CD14-positive monocyte (primary cell): ENCODE measurements around the gene ISOC1. TPM values are rescaled to one million over a fixed set of nuclear protein-coding genes. Genes with fewer than 3 reads are reported as not detected.

Experiments used
- DNase-seq, 3 donors: peaks; one replicate each; pipeline ENCODE4 v3.0.0-alpha.2; 2011 to 2022
- H2AFZ ChIP-seq: 2 replicates; pipeline ENCODE4 v1.6.0; 2012; ENCODE audit warnings: mild to moderate bottlenecking, low read depth, low read length, inconsistent platforms; ENCODE audit not compliant: insufficient read depth, poor library complexity, severe bottlenecking
- H3K27ac ChIP-seq, 2 donors: 1 replicate in 1 of 2; 2 replicates in 1 of 2; pipeline ENCODE4 v1.5.1; 2012 to 2013; ENCODE audit warnings: low read length in 2 of 2, control low read depth in 1 of 2, inconsistent platforms in 1 of 2, low read depth in 1 of 2, mild to moderate bottlenecking in 1 of 2
- H3K27me3 ChIP-seq, 2 donors: one replicate each; pipeline versions ENCODE4 v1.6.0 to v1.6.1; 2011 to 2013; ENCODE audit warnings: low read length in 2 of 2; ENCODE audit not compliant: control insufficient read depth in 2 of 2, insufficient read depth in 2 of 2
- H3K36me3 ChIP-seq, 2 donors: replicated peaks in 1 of 2; 1 replicate in 1 of 2; 2 replicates in 1 of 2; pipeline versions ENCODE4 v1.5.1 to v1.6.1; 2012 to 2013; ENCODE audit warnings: low read length in 2 of 2, control low read depth in 1 of 2, inconsistent platforms in 1 of 2, mild to moderate bottlenecking in 1 of 2; ENCODE audit not compliant: insufficient read depth in 2 of 2, control insufficient read depth in 1 of 2
- H3K4me1 ChIP-seq, 2 donors: 1 replicate in 1 of 2; 2 replicates in 1 of 2; pipeline versions ENCODE4 v1.5.1 to v1.6.1; 2012 to 2013; ENCODE audit warnings: low read length in 2 of 2, control low read depth in 1 of 2, inconsistent platforms in 1 of 2, mild to moderate bottlenecking in 1 of 2, moderate library complexity in 1 of 2; ENCODE audit not compliant: insufficient read depth in 2 of 2, control insufficient read depth in 1 of 2
- H3K4me2 ChIP-seq: replicated peaks from 2 replicates; pipeline ENCODE3; 2012; ENCODE audit warnings: low read length, moderate library complexity, mild to moderate bottlenecking; ENCODE audit not compliant: poor library complexity, severe bottlenecking; ENCODE audit errors: extremely low read depth
- H3K4me3 ChIP-seq, 3 experiments: fragments of 200-600 bp in 1 of 3; sonication (generic) in 1 of 3; replicated peaks in 1 of 3; 1 replicate in 2 of 3; 2 replicates in 1 of 3; pipeline ENCODE4 v1.5.1; 2011 to 2013; ENCODE audit warnings: low read length in 3 of 3, mild to moderate bottlenecking in 3 of 3, control low read depth in 2 of 3, low read depth in 2 of 3, inconsistent platforms in 1 of 3, moderate library complexity in 1 of 3
- H3K79me2 ChIP-seq: 2 replicates; pipeline ENCODE4 v1.6.0; 2012; ENCODE audit warnings: mild to moderate bottlenecking, control low read depth, inconsistent platforms, low read length, moderate library complexity; ENCODE audit not compliant: insufficient read depth
- H3K9ac ChIP-seq: 2 replicates; pipeline ENCODE4 v1.6.0; 2017; ENCODE audit warnings: low read length, mild to moderate bottlenecking; ENCODE audit not compliant: insufficient read depth, poor library complexity, severe bottlenecking
- H3K9me3 ChIP-seq, 2 donors: replicated peaks in 1 of 2; 1 replicate in 1 of 2; 2 replicates in 1 of 2; pipeline versions ENCODE4 v1.5.1 to v1.6.1; 2012 to 2013; ENCODE audit warnings: low read length in 2 of 2, control low read depth in 1 of 2; ENCODE audit not compliant: control insufficient read depth in 1 of 2, insufficient read depth in 1 of 2
- H4K20me1 ChIP-seq: 2 replicates; pipeline ENCODE4 v1.6.0; 2012; ENCODE audit warnings: mild to moderate bottlenecking, low read length, control low read depth, moderate library complexity; ENCODE audit not compliant: insufficient read depth
- H3K27ac Mint-ChIP-seq, 7 donors: one replicate each; pipeline ENCODE4 v1.8.0; 2020; ENCODE audit warnings: mild to moderate bottlenecking in 7 of 7, mixed read lengths in 7 of 7, moderate library complexity in 6 of 7, inconsistent platforms in 2 of 7
- H3K27me3 Mint-ChIP-seq, 3 donors: one replicate each; pipeline ENCODE4 v1.8.0; 2021 to 2022; ENCODE audit warnings: low read depth in 3 of 3, mild to moderate bottlenecking in 3 of 3, mixed read lengths in 3 of 3, moderate library complexity in 3 of 3, inconsistent platforms in 1 of 3
- H3K36me3 Mint-ChIP-seq, 2 donors: one replicate each; pipeline ENCODE4 v1.8.0; 2020; ENCODE audit warnings: mixed read lengths in 2 of 2, inconsistent platforms in 1 of 2, mild to moderate bottlenecking in 1 of 2
- H3K4me1 Mint-ChIP-seq: one replicate; pipeline ENCODE4 v1.8.0; 2020; ENCODE audit warnings: mild to moderate bottlenecking, mixed read lengths
- H3K4me3 Mint-ChIP-seq, 2 donors: one replicate each; pipeline ENCODE4 v1.8.0; 2020; ENCODE audit warnings: mild to moderate bottlenecking in 2 of 2, mixed read lengths in 2 of 2, moderate library complexity in 1 of 2
- H3K9me3 Mint-ChIP-seq, 7 donors: one replicate each; pipeline ENCODE4 v1.8.0; 2020 to 2022; ENCODE audit warnings: mixed read lengths in 7 of 7, mild to moderate bottlenecking in 6 of 7, moderate library complexity in 6 of 7, inconsistent platforms in 2 of 7
- WGBS: methylation state at CpG from one replicate; pipeline ENCODE4 v1.1.5; 2013; ENCODE audit warnings: missing lambda C conversion rate; ENCODE audit not compliant: insufficient coverage; 5-methylcytosine and 5-hydroxymethylcytosine counted together
- intact Hi-C, 2 donors: fragments of 100-400 bp; cut with micrococcal nuclease; formaldehyde crosslinking; loops; one replicate each; pipeline versions ENCODE4 v1.15.0 to v1.15.1; 2023
- polyA plus RNA-seq, 3 donors: library from polyadenylated mRNA; depleted of rRNA in 1 of 3; unstranded in 2 of 3; stranded (reverse) in 1 of 3; fragments of 300-500 nt in 2 of 3; fragments of >200 nt in 1 of 3; fragmentation: Illumina TruSeq in 2 of 3; gene quantifications; 1 replicate in 2 of 3; 2 replicates in 1 of 3; pipeline ENCODE4 v1.2.3, GENCODE V29; 2012 to 2021
- TF ChIP-seq, protein P1 (sequence below): fragments of 200-600 bp; IDR thresholded peaks from one replicate; pipeline ENCODE4 v1.8.0; 2022; ENCODE audit warnings: antibody characterized with exemption, mild to moderate bottlenecking

The ISOC1 gene
- polyA plus RNA-seq, 3 donors: 5.6 to 19.4 (median 16.6) TPM

DNA sequence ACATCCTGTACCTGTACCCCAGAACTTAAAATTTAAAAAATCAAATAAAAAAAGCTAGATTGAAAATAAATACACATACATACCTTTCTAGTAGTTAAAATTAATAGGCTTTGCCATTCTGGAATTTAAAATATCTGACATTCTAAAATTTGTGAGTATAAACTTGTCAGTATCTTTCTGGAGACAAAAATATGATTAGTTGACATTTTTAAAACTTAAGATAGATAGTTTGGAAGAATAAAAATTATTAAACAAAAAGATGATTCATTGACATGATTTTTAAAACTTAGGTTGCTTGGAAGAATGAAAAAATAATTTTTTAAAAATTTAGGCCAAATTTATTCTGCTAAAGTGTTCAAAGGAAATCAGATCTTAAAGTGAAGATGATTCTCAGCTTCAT, 43.1 kb downstream of the ISOC1 start:
- DNase-seq: no peak
- Mint-ChIP-seq H3K36me3 (no peaks in the 10 kb centered on the region), H3K9me3 (peaks cover 0 to 3% (median 0%) of the 10 kb centered on the region in 7 donors), H3K27ac (no peak overlapping the region), H3K4me3 (no peak overlapping the region), H3K27me3 (peaks cover 0 to 3% (median 0%) of the 10 kb centered on the region in 3 donors), H3K4me1 (no peaks in the 10 kb centered on the region)
- Histone ChIP-seq H3K4me2 (no peak overlapping the region), H3K27me3 (no peaks in the 10 kb centered on the region), H3K4me3 (no peak overlapping the region), H4K20me1 (no peaks in the 10 kb centered on the region), H3K4me1 (no peaks in the 10 kb centered on the region), H3K27ac (no peak overlapping the region), H2AFZ (no peak overlapping the region), H3K9ac (no peak overlapping the region), H3K9me3 (no peaks in the 10 kb centered on the region), H3K36me3 (no peaks in the 10 kb centered on the region), H3K79me2 (no peaks in the 10 kb centered on the region)
- intact Hi-C loops: no loop called here
- TF ChIP-seq, protein P1, sequence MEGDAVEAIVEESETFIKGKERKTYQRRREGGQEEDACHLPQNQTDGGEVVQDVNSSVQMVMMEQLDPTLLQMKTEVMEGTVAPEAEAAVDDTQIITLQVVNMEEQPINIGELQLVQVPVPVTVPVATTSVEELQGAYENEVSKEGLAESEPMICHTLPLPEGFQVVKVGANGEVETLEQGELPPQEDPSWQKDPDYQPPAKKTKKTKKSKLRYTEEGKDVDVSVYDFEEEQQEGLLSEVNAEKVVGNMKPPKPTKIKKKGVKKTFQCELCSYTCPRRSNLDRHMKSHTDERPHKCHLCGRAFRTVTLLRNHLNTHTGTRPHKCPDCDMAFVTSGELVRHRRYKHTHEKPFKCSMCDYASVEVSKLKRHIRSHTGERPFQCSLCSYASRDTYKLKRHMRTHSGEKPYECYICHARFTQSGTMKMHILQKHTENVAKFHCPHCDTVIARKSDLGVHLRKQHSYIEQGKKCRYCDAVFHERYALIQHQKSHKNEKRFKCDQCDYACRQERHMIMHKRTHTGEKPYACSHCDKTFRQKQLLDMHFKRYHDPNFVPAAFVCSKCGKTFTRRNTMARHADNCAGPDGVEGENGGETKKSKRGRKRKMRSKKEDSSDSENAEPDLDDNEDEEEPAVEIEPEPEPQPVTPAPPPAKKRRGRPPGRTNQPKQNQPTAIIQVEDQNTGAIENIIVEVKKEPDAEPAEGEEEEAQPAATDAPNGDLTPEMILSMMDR: no peak

DNA sequence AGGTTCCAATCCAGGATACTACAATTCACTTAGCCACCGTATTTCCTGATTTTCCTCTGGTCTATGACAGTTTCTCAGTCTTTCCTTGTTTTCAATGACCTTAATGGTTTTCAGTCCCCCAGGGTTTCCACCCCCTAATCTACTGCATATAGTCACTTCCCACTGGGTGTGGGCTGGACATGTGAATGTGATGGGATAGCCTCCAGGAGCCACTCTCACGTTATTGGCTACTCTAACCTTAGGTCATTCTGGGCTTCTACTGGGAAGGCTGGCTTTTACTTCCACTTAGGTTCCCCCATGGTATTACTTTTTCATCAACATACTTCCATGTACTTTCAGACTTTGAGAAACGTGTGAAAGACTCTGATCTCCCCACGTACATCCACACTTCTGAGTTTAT, 46.5 kb downstream of the ISOC1 start:
- Histone ChIP-seq H3K79me2 (no peaks in the 10 kb centered on the region), H3K27me3 (no peaks in the 10 kb centered on the region), H4K20me1 (no peaks in the 10 kb centered on the region), H3K36me3 (no peaks in the 10 kb centered on the region), H2AFZ (no peak overlapping the region), H3K4me1 (no peaks in the 10 kb centered on the region), H3K4me3 (no peak overlapping the region), H3K27ac (no peak overlapping the region), H3K4me2 (no peak overlapping the region), H3K9ac (no peak overlapping the region), H3K9me3 (no peaks in the 10 kb centered on the region)
- no CpG with 5 or more reads among the region's 4 CpGs for WGBS
- Mint-ChIP-seq H3K36me3 (no peaks in the 10 kb centered on the region), H3K9me3 (peaks cover 0 to 6% (median 0%) of the 10 kb centered on the region in 7 donors), H3K4me1 (no peaks in the 10 kb centered on the region), H3K4me3 (no peak overlapping the region), H3K27me3 (peaks cover 0 to 3% (median 2%) of the 10 kb centered on the region in 3 donors), H3K27ac (no peak overlapping the region)
- intact Hi-C loops: no loop called here
- TF ChIP-seq, protein P1: no peak
- no peak for DNase-seq
